ENCODE results near the gene PCDHA1. TPM values are rescaled to one million over a fixed set of nuclear protein-coding genes. Genes with fewer than 3 reads are reported as not detected.
"Not testable (repeated sequence)": the region's sequence is repeated elsewhere in the genome, so short reads cannot be mapped to it uniquely, and the experiment has no call there.

The PCDHA1 gene
- polyA plus RNA-seq, 1 donor, result 0.55 TPM

DNA sequence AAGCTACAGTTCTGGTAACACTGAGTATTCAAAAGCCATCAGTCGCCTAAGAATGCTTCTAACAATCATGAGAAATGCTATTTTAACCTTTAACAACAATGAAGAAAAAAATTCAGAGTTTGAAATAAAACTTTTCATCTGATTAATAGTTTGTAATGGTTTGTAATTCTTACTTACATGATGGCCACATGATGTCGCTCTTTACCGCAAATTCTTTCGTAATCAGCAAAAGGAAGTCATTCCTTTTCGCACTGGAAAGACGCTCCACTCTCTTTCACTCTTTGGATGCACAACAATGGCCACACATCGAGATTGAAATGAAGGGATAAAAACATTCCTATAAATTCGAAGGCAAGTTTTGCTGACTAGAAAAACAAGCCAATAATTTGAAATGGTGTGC, 48.1 kb downstream of the PCDHA1 start, which contains the start of gene PCDHA7:
TSS of gene PCDHA7 (plus strand) at position 277 of the 400 bp plus-strand sequence. CDS start at position 392, 115 bp downstream.
- H3K9me3 ChIP-seq (ENCODE audit: control insufficient read depth, low read depth, low read length), result peaks cover 32% of the 10 kb centered on the region
- no peak within 1 kb of the TSS for H3K27ac ChIP-seq (ENCODE audit: low read length)
- H3K27me3 ChIP-seq (ENCODE audit: control insufficient read depth, insufficient read depth, low read length), result peaks cover 3% of the 10 kb centered on the region
- H3K4me1 ChIP-seq (ENCODE audit: control insufficient read depth, insufficient read depth, low read length), result no peaks in the 10 kb centered on the region
- WGBS (ENCODE audit: insufficient coverage, low lambda C conversion rate), result 12% methylated on average over 3 of the region's 8 CpGs
- DNase-seq, result no peak
- no peak within 1 kb of the TSS for H3K4me3 ChIP-seq (ENCODE audit: low read length)
- no peaks in the 10 kb centered on the region for H3K36me3 ChIP-seq (ENCODE audit: control insufficient read depth, insufficient read depth, low read length)

DNA sequence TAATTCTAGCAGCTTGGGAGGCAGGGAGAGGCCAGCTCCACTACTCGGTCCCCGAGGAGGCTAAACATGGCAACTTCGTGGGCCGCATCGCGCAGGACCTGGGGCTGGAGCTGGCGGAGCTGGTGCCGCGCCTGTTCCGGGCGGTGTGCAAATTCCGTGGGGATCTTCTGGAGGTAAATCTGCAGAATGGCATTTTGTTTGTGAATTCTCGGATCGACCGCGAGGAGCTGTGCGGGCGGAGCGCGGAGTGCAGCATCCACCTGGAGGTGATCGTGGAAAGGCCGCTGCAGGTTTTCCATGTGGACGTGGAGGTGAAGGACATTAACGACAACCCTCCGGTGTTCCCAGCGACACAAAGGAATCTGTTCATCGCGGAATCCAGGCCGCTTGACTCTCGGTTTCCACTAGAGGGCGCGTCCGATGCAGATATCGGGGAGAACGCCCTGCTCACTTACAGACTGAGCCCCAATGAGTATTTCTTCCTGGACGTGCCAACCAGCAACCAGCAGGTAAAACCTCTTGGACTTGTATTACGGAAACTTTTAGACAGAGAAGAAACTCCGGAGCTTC, 48.6 kb downstream of the PCDHA1 start:
- not testable (repeated sequence) for H3K36me3 ChIP-seq (ENCODE audit: control insufficient read depth, insufficient read depth, low read length); DNase-seq; H3K4me1 ChIP-seq (ENCODE audit: control insufficient read depth, insufficient read depth, low read length); H3K4me3 ChIP-seq (ENCODE audit: low read length); H3K27ac ChIP-seq (ENCODE audit: low read length); H3K27me3 ChIP-seq (ENCODE audit: control insufficient read depth, insufficient read depth, low read length)
- no CpG with 5 or more reads among the region's 38 CpGs for WGBS (ENCODE audit: insufficient coverage, low lambda C conversion rate)
- H3K9me3 ChIP-seq (ENCODE audit: control insufficient read depth, low read depth, low read length), result peaks cover 26% of the 10 kb centered on the region

DNA sequence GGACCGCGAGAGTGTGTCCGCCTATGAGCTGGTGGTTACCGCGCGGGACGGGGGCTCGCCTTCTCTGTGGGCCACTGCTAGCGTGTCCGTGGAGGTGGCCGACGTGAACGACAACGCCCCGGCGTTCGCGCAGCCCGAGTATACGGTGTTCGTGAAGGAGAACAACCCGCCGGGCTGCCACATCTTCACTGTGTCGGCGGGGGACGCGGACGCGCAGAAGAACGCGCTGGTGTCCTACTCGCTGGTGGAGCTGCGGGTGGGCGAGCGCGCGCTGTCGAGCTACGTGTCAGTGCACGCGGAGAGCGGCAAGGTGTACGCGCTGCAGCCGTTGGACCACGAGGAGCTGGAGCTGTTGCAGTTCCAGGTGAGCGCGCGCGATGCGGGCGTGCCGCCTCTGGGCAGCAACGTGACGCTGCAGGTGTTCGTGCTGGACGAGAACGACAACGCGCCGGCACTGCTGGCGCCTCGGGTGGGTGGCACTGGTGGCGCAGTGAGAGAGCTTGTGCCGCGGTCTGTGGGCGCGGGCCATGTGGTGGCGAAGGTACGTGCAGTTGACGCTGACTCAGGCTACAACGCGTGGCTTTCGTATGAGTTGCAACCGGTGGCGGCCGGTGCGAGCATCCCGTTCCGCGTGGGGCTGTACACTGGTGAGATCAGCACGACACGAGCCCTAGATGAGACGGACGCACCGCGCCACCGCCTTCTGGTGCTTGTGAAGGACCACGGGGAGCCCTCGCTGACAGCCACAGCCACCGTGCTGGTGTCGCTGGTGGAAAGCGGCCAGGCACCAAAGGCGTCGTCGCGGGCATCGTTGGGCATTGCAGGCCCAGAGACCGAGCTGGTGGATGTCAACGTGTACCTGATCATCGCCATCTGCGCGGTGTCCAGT, 49.9 kb downstream of the PCDHA1 start:
- no peak for DNase-seq
- no peaks in the 10 kb centered on the region for H3K36me3 ChIP-seq (ENCODE audit: control insufficient read depth, insufficient read depth, low read length)
- peaks cover 19% of the 10 kb centered on the region for H3K9me3 ChIP-seq (ENCODE audit: control insufficient read depth, low read depth, low read length)
- H3K27ac ChIP-seq (ENCODE audit: low read length), result no peak overlapping the region
- no CpG with 5 or more reads among the region's 103 CpGs for WGBS (ENCODE audit: insufficient coverage, low lambda C conversion rate)
- H3K27me3 ChIP-seq (ENCODE audit: control insufficient read depth, insufficient read depth, low read length), result peaks cover 3% of the 10 kb centered on the region
- no peak overlapping the region for H3K4me3 ChIP-seq (ENCODE audit: low read length)
- H3K4me1 ChIP-seq (ENCODE audit: control insufficient read depth, insufficient read depth, low read length), result no peaks in the 10 kb centered on the region

DNA sequence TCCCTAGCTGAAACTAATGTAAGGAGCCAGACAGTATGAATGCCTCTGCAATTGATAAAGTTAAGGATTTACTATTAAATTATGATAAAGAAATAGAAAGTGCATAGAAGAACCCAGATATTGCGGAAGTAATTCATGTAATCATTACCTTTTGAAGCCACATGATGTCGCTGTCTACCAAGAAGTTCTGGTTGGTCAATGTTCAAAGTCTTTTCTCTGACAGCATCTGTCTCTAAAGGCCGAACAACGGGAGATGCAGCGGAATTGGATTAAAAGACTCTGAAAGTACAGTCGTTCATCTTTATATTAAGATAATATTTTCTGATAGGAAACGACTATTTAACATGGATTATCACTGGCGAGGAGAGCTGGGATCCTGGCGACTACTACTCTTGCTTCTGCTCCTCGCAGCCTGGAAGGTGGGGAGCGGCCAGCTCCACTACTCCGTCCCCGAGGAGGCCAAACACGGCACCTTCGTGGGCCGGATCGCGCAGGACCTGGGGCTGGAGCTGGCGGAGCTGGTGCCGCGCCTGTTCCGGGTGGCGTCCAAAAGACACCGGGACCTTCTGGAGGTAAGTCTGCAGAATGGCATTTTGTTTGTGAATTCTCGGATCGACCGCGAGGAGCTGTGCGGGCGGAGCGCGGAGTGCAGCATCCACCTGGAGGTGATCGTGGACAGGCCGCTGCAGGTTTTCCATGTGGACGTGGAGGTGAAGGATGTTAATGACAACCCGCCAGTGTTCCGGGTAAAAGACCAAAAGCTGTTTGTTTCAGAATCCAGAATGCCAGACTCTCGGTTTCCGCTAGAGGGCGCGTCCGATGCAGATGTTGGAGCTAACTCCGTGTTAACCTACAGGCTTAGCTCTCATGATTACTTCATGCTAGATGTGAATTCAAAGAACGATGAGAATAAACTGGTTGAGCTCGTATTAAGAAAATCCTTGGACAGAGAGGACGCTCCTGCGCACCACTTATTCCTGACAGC, 55.3 kb downstream of the PCDHA1 start, which contains the start of gene PCDHA8:
TSS of gene PCDHA8 (plus strand) at position 210 of the 985 bp plus-strand sequence. CDS start at position 345, 135 bp downstream.
- no peak for DNase-seq
- Histone ChIP-seq H3K4me1 (ENCODE audit: control insufficient read depth, insufficient read depth, low read length) (no peaks in the 10 kb centered on the region), H3K4me3 (ENCODE audit: low read length) (no peak within 1 kb of the TSS), H3K27ac (ENCODE audit: low read length) (no peak within 1 kb of the TSS), H3K36me3 (ENCODE audit: control insufficient read depth, insufficient read depth, low read length) (no peaks in the 10 kb centered on the region), H3K9me3 (ENCODE audit: control insufficient read depth, low read depth, low read length) (peaks cover 23% of the 10 kb centered on the region), H3K27me3 (ENCODE audit: control insufficient read depth, insufficient read depth, low read length) (no peaks in the 10 kb centered on the region)
- 80% methylated on average over 1 of the region's 47 CpGs for WGBS (ENCODE audit: insufficient coverage, low lambda C conversion rate)

DNA sequence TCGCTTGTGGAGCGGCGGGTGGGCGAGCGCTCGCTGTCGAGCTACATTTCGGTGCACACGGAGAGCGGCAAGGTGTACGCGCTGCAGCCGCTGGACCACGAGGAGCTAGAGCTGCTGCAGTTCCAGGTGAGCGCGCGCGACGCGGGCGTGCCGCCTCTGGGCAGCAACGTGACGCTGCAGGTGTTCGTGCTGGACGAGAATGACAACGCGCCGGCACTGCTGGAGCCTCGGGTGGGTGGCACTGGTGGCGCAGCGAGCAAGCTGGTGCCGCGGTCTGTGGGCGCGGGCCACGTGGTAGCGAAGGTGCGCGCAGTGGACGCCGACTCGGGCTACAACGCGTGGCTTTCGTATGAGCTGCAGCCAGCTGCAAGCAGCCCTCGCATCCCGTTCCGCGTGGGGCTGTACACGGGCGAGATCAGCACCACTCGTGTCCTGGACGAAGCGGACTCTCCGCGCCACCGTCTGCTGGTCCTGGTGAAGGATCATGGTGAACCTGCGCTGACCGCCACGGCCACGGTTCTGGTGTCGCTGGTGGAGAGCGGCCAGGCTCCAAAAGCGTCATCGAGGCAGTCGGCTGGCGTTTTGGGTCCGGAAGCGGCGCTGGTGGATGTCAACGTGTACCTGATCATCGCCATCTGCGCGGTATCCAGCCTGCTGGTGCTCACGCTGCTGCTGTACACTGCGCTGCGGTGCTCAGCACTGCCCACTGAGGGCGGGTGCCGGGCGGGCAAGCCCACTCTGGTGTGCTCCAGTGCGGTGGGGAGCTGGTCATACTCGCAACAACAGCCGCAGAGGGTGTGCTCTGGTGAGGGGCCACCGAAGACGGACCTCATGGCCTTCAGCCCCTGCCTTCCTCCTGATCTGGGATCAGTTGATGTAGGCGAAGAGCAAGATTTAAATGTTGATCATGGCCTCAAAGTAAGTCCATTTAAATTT, 57.1 kb downstream of the PCDHA1 start:
- no CpG with 5 or more reads among the region's 87 CpGs for WGBS (ENCODE audit: insufficient coverage, low lambda C conversion rate)
- H3K9me3 ChIP-seq (ENCODE audit: control insufficient read depth, low read depth, low read length), result peaks cover 19% of the 10 kb centered on the region
- H3K27ac ChIP-seq (ENCODE audit: low read length), result no peak overlapping the region
- H3K4me1 ChIP-seq (ENCODE audit: control insufficient read depth, insufficient read depth, low read length), result no peaks in the 10 kb centered on the region
- DNase-seq, result no peak
- no peak overlapping the region for H3K4me3 ChIP-seq (ENCODE audit: low read length)
- no peaks in the 10 kb centered on the region for H3K36me3 ChIP-seq (ENCODE audit: control insufficient read depth, insufficient read depth, low read length)
- no peaks in the 10 kb centered on the region for H3K27me3 ChIP-seq (ENCODE audit: control insufficient read depth, insufficient read depth, low read length)

DNA sequence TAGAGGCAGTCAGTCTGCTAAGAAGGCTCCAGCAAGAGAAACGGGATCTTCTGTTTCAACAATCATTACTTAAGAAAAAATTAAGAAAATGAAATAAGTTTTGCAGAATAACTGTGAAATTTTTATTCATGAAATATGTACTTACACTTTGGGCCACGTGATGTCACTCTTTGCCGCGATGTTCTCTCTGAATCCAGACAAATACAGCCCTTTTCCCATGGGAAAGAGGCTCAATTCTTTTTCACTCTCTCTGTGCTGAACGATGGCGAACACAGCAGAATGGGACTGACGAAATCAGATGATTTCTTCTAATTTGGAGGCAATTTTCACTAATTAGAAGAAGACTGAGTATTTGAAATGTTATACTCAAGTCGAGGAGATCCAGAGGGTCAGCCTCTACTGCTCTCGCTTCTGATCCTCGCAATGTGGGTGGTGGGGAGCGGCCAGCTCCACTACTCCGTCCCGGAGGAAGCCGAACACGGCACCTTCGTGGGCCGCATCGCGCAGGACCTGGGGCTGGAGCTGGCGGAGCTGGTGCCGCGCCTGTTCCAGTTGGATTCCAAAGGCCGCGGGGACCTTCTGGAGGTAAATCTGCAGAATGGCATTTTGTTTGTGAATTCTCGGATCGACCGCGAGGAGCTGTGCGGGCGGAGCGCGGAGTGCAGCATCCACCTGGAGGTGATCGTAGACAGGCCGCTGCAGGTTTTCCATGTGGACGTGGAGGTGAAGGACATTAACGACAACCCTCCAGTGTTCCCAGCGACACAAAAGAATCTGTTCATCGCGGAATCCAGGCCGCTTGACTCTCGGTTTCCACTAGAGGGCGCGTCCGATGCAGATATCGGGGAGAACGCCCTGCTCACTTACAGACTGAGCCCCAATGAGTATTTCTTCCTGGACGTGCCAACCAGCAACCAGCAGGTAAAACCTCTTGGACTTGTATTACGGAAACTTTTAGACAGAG, 62.5 kb downstream of the PCDHA1 start, which contains the start of gene PCDHA9:
TSS of gene PCDHA9 (plus strand) at position 244 of the 964 bp plus-strand sequence. CDS start at position 358, 114 bp downstream.
- H3K27me3 ChIP-seq (ENCODE audit: control insufficient read depth, insufficient read depth, low read length); H3K4me1 ChIP-seq (ENCODE audit: control insufficient read depth, insufficient read depth, low read length); H3K36me3 ChIP-seq (ENCODE audit: control insufficient read depth, insufficient read depth, low read length); DNase-seq; H3K27ac ChIP-seq (ENCODE audit: low read length); H3K4me3 ChIP-seq (ENCODE audit: low read length): not testable (repeated sequence)
- WGBS (ENCODE audit: insufficient coverage, low lambda C conversion rate), result 14% methylated on average over 3 of the region's 48 CpGs
- peaks cover 18% of the 10 kb centered on the region for H3K9me3 ChIP-seq (ENCODE audit: control insufficient read depth, low read depth, low read length)

DNA sequence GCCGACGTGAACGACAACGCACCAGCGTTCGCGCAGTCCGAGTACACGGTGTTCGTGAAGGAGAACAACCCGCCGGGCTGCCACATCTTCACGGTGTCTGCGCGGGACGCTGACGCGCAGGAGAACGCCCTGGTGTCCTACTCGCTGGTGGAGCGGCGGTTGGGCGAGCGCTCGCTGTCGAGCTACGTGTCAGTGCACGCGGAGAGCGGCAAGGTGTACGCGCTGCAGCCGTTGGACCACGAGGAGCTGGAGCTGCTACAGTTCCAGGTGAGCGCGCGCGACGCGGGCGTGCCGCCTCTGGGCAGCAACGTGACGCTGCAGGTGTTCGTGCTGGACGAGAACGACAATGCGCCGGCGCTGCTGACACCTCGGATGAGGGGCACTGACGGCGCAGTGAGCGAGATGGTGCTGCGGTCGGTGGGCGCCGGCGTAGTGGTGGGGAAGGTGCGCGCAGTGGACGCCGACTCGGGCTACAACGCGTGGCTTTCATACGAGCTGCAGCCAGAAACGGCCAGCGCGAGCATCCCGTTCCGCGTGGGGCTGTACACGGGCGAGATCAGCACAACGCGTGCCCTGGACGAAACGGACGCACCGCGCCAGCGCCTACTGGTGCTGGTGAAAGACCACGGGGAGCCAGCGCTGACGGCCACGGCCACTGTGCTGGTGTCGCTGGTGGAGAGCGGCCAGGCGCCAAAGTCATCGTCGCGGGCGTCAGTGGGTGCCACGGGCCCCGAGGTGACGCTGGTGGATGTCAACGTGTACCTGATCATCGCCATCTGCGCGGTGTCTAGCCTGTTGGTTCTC, 64.1 kb downstream of the PCDHA1 start:
- H3K4me1 ChIP-seq (ENCODE audit: control insufficient read depth, insufficient read depth, low read length); H3K27me3 ChIP-seq (ENCODE audit: control insufficient read depth, insufficient read depth, low read length); H3K27ac ChIP-seq (ENCODE audit: low read length); DNase-seq; H3K36me3 ChIP-seq (ENCODE audit: control insufficient read depth, insufficient read depth, low read length); H3K4me3 ChIP-seq (ENCODE audit: low read length): not testable (repeated sequence)
- peaks cover 18% of the 10 kb centered on the region for H3K9me3 ChIP-seq (ENCODE audit: control insufficient read depth, low read depth, low read length)
- WGBS (ENCODE audit: insufficient coverage, low lambda C conversion rate), result no CpG with 5 or more reads among the region's 101 CpGs

Data from large intestine (tissue), 3 donors.